Endothelial cell of umbilical vein (primary cell): ENCODE measurements around the gene ABCC10. TPM values are rescaled to one million over a fixed set of nuclear protein-coding genes. Genes with fewer than 3 reads are reported as not detected.

Source experiments
- BruUV-seq: library from RNA; stranded (reverse); fragments of 400-500 nt; replicated peaks from 2 replicates; lab custom pipeline; 2021; lab: Mats Ljungman, UMichigan
- CTCF ChIA-PET: fragments of 300-600, 350-600 bp; sonication (Branson Sonifier 250); formaldehyde crosslinking; loops from one replicate; lab custom pipeline; 2021; ENCODE audit warnings: antibody characterized with exemption, inconsistent platforms; lab: Charles Lee
- POLR2A ChIA-PET: fragments of 300-600, 350-600 bp; sonication (Branson Sonifier 250); formaldehyde crosslinking; loops from one replicate; lab custom pipeline; 2021; ENCODE audit warnings: antibody characterized with exemption, inconsistent platforms; lab: Charles Lee
- DNase-seq: peaks from one replicate; pipeline ENCODE4 v3.0.0-alpha.2; 2011; ENCODE audit warnings: low read depth, low spot score
- FAIRE-seq: peaks from 2 replicates; lab custom pipeline; 2011; peaks lifted over from hg19 to GRCh38; lab: Jason Lieb, UNC
- H2AFZ ChIP-seq: 2 replicates; pipeline ENCODE4 v1.6.0; 2012; ENCODE audit warnings: low read depth, low read length, control low read depth, inconsistent platforms
- H3K27ac ChIP-seq: 2 replicates; pipeline ENCODE4 v1.5.1; 2011; ENCODE audit warnings: low read depth, mild to moderate bottlenecking, control low read depth, low read length, moderate library complexity; ENCODE audit not compliant: insufficient read depth
- H3K27me3 ChIP-seq, 2 experiments: 2 replicates each; pipeline versions ENCODE4 v1.6.0 to v1.6.1; 2011; ENCODE audit warnings: low read length in 2 of 2, mixed read lengths in 1 of 2; ENCODE audit not compliant: control insufficient read depth in 2 of 2, insufficient read depth in 2 of 2
- H3K36me3 ChIP-seq, 2 experiments: 2 replicates in 1 of 2; 3 replicates in 1 of 2; pipeline ENCODE4 v1.5.1; 2011; ENCODE audit warnings: low read length in 2 of 2, mild to moderate bottlenecking in 1 of 2, moderate library complexity in 1 of 2; ENCODE audit not compliant: control insufficient read depth in 2 of 2, insufficient read depth in 2 of 2; ENCODE audit errors: extremely low read depth in 1 of 2
- H3K4me1 ChIP-seq: 3 replicates; pipeline ENCODE4 v1.5.1; 2011; ENCODE audit warnings: mild to moderate bottlenecking, low read length; ENCODE audit not compliant: control insufficient read depth, insufficient read depth; ENCODE audit errors: extremely low read depth
- H3K4me2 ChIP-seq: 2 replicates; pipeline ENCODE4 v1.6.1; 2011; ENCODE audit warnings: low read length, control low read depth, mixed read lengths; ENCODE audit not compliant: insufficient read depth
- H3K4me3 ChIP-seq, 3 experiments: fragments of 200-600 bp in 1 of 3; sonication (generic), shearing (Covaris generic) in 1 of 3; replicated peaks in 1 of 3; 2 replicates each; pipeline ENCODE4 v1.5.1; 2011 to 2016; ENCODE audit warnings: control low read depth in 3 of 3, low read length in 3 of 3, mild to moderate bottlenecking in 2 of 3, inconsistent platforms in 1 of 3, low read depth in 1 of 3, moderate library complexity in 1 of 3; ENCODE audit not compliant: insufficient read depth in 1 of 3
- H3K79me2 ChIP-seq: 2 replicates; pipeline ENCODE4 v1.6.0; 2012; ENCODE audit warnings: low read length, inconsistent platforms; ENCODE audit not compliant: control insufficient read depth, insufficient read depth
- H3K9ac ChIP-seq: replicated peaks from 2 replicates; pipeline ENCODE3; 2011; ENCODE audit warnings: low read length, control low read depth; ENCODE audit not compliant: insufficient read depth; ENCODE audit errors: extremely low read depth
- H3K9me1 ChIP-seq: replicated peaks from 3 replicates; pipeline ENCODE4 v1.6.0; 2011; ENCODE audit warnings: mild to moderate bottlenecking, low read length; ENCODE audit not compliant: control insufficient read depth, insufficient read depth; ENCODE audit errors: extremely low read depth
- H3K9me3 ChIP-seq: replicated peaks from 2 replicates; pipeline ENCODE4 v1.5.1; 2012; ENCODE audit warnings: low read length, inconsistent platforms; ENCODE audit not compliant: control insufficient read depth, insufficient read depth
- H4K20me1 ChIP-seq: replicated peaks from 2 replicates; pipeline ENCODE3; 2011; ENCODE audit warnings: mild to moderate bottlenecking, low read length; ENCODE audit not compliant: control insufficient read depth, insufficient read depth; ENCODE audit errors: extremely low read depth
- CTCF ChIP-seq, 2 donors: IDR thresholded peaks; 1 replicate in 1 of 2; 2 replicates in 1 of 2; pipeline ENCODE4 v1.5.1; 2011; ENCODE audit warnings: low read length in 2 of 2, mild to moderate bottlenecking in 2 of 2, moderate library complexity in 2 of 2, control low read depth in 1 of 2, inconsistent platforms in 1 of 2, low read depth in 1 of 2; ENCODE audit not compliant: insufficient read depth in 1 of 2; ENCODE audit errors: extremely low read depth in 1 of 2
- EZH2 ChIP-seq: IDR thresholded peaks from 2 replicates; pipeline ENCODE4 v1.6.1; 2012; ENCODE audit warnings: borderline replicate concordance, low read depth, mild to moderate bottlenecking, moderate library complexity, low read length, inconsistent platforms; ENCODE audit not compliant: severe bottlenecking
- FOS ChIP-seq: IDR thresholded peaks from 2 replicates; pipeline ENCODE4 v1.6.1; 2011; ENCODE audit warnings: mild to moderate bottlenecking, low read length, moderate library complexity, borderline replicate concordance; ENCODE audit not compliant: insufficient read depth
- GATA2 ChIP-seq: IDR thresholded peaks from 2 replicates; pipeline ENCODE4 v1.7.0; 2011; ENCODE audit warnings: low read depth, mild to moderate bottlenecking, moderate library complexity, mixed read lengths, low read length; ENCODE audit not compliant: insufficient read length, insufficient read depth
- JUN ChIP-seq: IDR thresholded peaks from 2 replicates; pipeline ENCODE4 v1.6.1; 2011; ENCODE audit warnings: borderline replicate concordance, low read depth; ENCODE audit not compliant: insufficient read length, insufficient read depth
- MYC ChIP-seq: IDR thresholded peaks from one replicate; pipeline ENCODE4 v1.6.1; 2011; ENCODE audit warnings: mild to moderate bottlenecking, low read depth, low read length
- POLR2A ChIP-seq: IDR thresholded peaks from 2 replicates; pipeline ENCODE4 v1.6.1; 2012; ENCODE audit warnings: low read depth, mild to moderate bottlenecking, control low read depth, low read length
- POLR2AphosphoS5 ChIP-seq: IDR thresholded peaks from 2 replicates; pipeline ENCODE4 v1.6.1; 2012; ENCODE audit warnings: low read depth, mild to moderate bottlenecking, control low read depth, low read length, moderate library complexity; ENCODE audit not compliant: insufficient read depth
- dilution Hi-C: fragments of 300-500 bp; cut with MboI; formaldehyde crosslinking; loops from one replicate; pipeline ENCODE4 v1.15.0; 2019; ENCODE audit warnings: low sequenced_read_pairs; ENCODE audit not compliant: extremely low pct_ligation_motif_present
- intact Hi-C: fragments of 100-400 bp; cut with micrococcal nuclease; formaldehyde crosslinking; loops from one replicate; pipeline ENCODE4 v1.10.0; 2022
- polyA plus RNA-seq, 4 experiments: library from polyadenylated mRNA; depleted of rRNA in 3 of 4; stranded (reverse) in 3 of 4; unstranded in 1 of 4; fragments of >200 nt; gene quantifications; 2 replicates each; pipeline versions ENCODE4 v1.2.1 to v1.2.3, GENCODE V29; 2011 to 2012; ENCODE audit warnings: missing spikeins in 1 of 4
- total RNA-seq: library from RNA; stranded (reverse); gene quantifications from 2 replicates; pipeline ENCODE4 v1.2.3, GENCODE V29; 2021
- TF ChIP-seq, protein P1 (sequence below): IDR thresholded peaks from 2 replicates; pipeline ENCODE4 v1.6.1; 2011; ENCODE audit not compliant: insufficient read depth, insufficient read length

ABCC10 gene
- total and polyA plus RNA-seq, 2 donors (not counting 3 experiments of a cell fraction or from before 2014, with no cell fraction given), result 29.2 to 37.9 TPM

GRCh38 chr6:43488667-43489276, 61.4 kb downstream of the ABCC10 start:
- H3K27ac ChIP-seq, result no peak overlapping the region

More at GRCh38 chr6:43488667-43489276, 61.4 kb downstream of the ABCC10 start:
- no peak for FAIRE-seq
- ChIA-PET POLR2A (no interaction called here), CTCF (interaction anchor here (5.5 kb wide), 1 partner anchor 18 kb away, joined by 21 read pairs; no protein-coding TSS in a partner anchor)
- intact Hi-C loops (no loop called here), dilution Hi-C loops (no loop called here)
- Histone ChIP-seq H3K9me3 (no peaks in the 10 kb centered on the region), H3K79me2 (no peaks in the 10 kb centered on the region), H3K9me1 (no peaks in the 10 kb centered on the region), H3K27me3 (no peaks in the 10 kb centered on the region), H2AFZ (no peak overlapping the region), H3K4me3 (no peak overlapping the region), H3K9ac (no peak overlapping the region), H3K4me2 (no peak overlapping the region), H4K20me1 (no peaks in the 10 kb centered on the region), H3K36me3 (peaks cover 0 to 5% of the 10 kb centered on the region in 2 experiments), H3K4me1 (peaks cover 12% of the 10 kb centered on the region)
- no TSS peak for BruUV-seq
- no peak for DNase-seq
- TF ChIP-seq GATA2 (no peak), JUN (no peak), EZH2 (no peak), FOS (no peak), POLR2A (no peak), CTCF (IDR thresholded peaks at IDR 0.05; ENCODE audit: extremely low read depth in 1 of 2, insufficient read depth in 1 of 2, low read depth in 1 of 2, low read length in 2 of 2) (no peak), POLR2AphosphoS5 (no peak), MYC (no peak)
- TF ChIP-seq, protein P1, sequence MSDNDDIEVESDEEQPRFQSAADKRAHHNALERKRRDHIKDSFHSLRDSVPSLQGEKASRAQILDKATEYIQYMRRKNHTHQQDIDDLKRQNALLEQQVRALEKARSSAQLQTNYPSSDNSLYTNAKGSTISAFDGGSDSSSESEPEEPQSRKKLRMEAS, result no peak
